Ammon's horn (tissue), 1 donor: ENCODE results near the gene ZDHHC20.

Experiments
- DNase-seq: peaks from one replicate; pipeline ENCODE4 v3.0.0-alpha.2; 2016; ENCODE audit warnings: low spot score

ZDHHC20 gene

GRCh38 chr13:21458813-21459701, at the start of gene ZDHHC20:
ZDHHC20 (minus strand) TSS chr13:21459303; CDS start chr13:21459171, 132 bp downstream.
- peak; percentile 94 for DNase-seq

- no peak for DNase-seq
Observed at GRCh38 chr13:21504379-21504778, 45.3 kb upstream of the ZDHHC20 start.

- DNase-seq, result no peak
Observed at GRCh38 chr13:21501686-21502085, 42.6 kb upstream of the ZDHHC20 start.

GRCh38 chr13:21486322-21486721, 27.2 kb upstream of the ZDHHC20 start:
- DNase-seq, result no peak

- DNase-seq, result no peak
Observed at GRCh38 chr13:21483748-21484147, 24.6 kb upstream of the ZDHHC20 start.

- no peak for DNase-seq
Observed at GRCh38 chr13:21481359-21481758, 22.3 kb upstream of the ZDHHC20 start.

GRCh38 chr13:21478881-21479808, 20.0 kb upstream of the ZDHHC20 start:
- peak; percentile 82 for DNase-seq

GRCh38 chr13:21476893-21477472, 17.9 kb upstream of the ZDHHC20 start:
- DNase-seq, result peak; percentile 95

- no peak for DNase-seq
Observed at GRCh38 chr13:21475115-21475514, 16.0 kb upstream of the ZDHHC20 start.

GRCh38 chr13:21470785-21471184, 11.7 kb upstream of the ZDHHC20 start:
- no peak for DNase-seq

- no peak for DNase-seq
Observed at GRCh38 chr13:21466527-21466926, 7.4 kb upstream of the ZDHHC20 start.

GRCh38 chr13:21465710-21466160, 6.6 kb upstream of the ZDHHC20 start:
- DNase-seq, result no peak

- peak; percentile 35 for DNase-seq
Observed at GRCh38 chr13:21463424-21463823, 4.3 kb upstream of the ZDHHC20 start.

GRCh38 chr13:21461131-21461530, 2.0 kb upstream of the ZDHHC20 start:
- DNase-seq, result no peak

GRCh38 chr13:21458451-21458812, 671 bp downstream of the ZDHHC20 start:
- no peak for DNase-seq

- DNase-seq, result no peak
Observed at GRCh38 chr13:21453387-21454081, 5.6 kb downstream of the ZDHHC20 start.

- DNase-seq, result no peak
Observed at GRCh38 chr13:21450936-21451335, 8.2 kb downstream of the ZDHHC20 start.

GRCh38 chr13:21446656-21447055, 12.4 kb downstream of the ZDHHC20 start:
- DNase-seq, result no peak

- DNase-seq, result no peak
Observed at GRCh38 chr13:21445759-21446158, 13.3 kb downstream of the ZDHHC20 start.

GRCh38 chr13:21443171-21443570, 15.9 kb downstream of the ZDHHC20 start:
- no peak for DNase-seq

GRCh38 chr13:21436582-21436981, 22.5 kb downstream of the ZDHHC20 start:
- DNase-seq, result no peak

GRCh38 chr13:21435687-21436151, 23.4 kb downstream of the ZDHHC20 start:
- DNase-seq, result peak; percentile 57
